Right lobe of liver (tissue), 4 donors: ENCODE results near the gene PAK5.

Source experiments
- CTCF ChIP-seq, 4 donors: fragments of 200-600 bp in 3 of 4; fragments of 450-650 bp in 1 of 4; IDR thresholded peaks; one replicate each; pipeline versions ENCODE4 v1.5.1 to v1.8.0; 2016 to 2022; ENCODE audit warnings: antibody characterized with exemption in 4 of 4, mild to moderate bottlenecking in 2 of 4
- POLR2A ChIP-seq: fragments of 450-650 bp; IDR thresholded peaks from one replicate; pipeline ENCODE4 v1.6.1; 2017; ENCODE audit warnings: antibody characterized with exemption, mild to moderate bottlenecking
- donor health status: DM: no; HTN: no; CAD: no.
- donor health status: DM: no; HTN: no; CAD: no.
- donor health status: DM: no; HTN: yes; CAD: no.

- TF ChIP-seq CTCF (IDR thresholded peaks at IDR 0.05) (no peak), POLR2A (no peak)
Observed at GRCh38 chr20:9515741-9516233, 323.1 kb downstream of the PAK5 start.
